ENCODE data around the gene JUNB.
A peak's percentile ranks its signal among the peaks of the same experiment; 100 is the strongest.
"Not testable (repeated sequence)": the region's sequence is repeated elsewhere in the genome, so short reads cannot be mapped to it uniquely, and the experiment has no call there.

Gene JUNB

GRCh38 chr19:12797141-12797587 is 5.9 kb downstream of the JUNB start:
- no peak for DNase-seq (ENCODE audit: extremely low read depth, insufficient read length)
- Histone ChIP-seq H3K27me3 (replicated peaks; ENCODE audit: control insufficient read depth, insufficient read depth, low read length) (no peaks in the 10 kb centered on the region), H3K36me3 (ENCODE audit: control insufficient read depth, insufficient read depth, low read length) (no peaks in the 10 kb centered on the region; the same call in 1 of the 2 replicates), H3K4me3 (replicated peaks; ENCODE audit: low read depth, low read length) (no peak overlapping the region)
- no peak for TF ChIP-seq CTCF (IDR thresholded peaks at IDR 0.05; ENCODE audit: insufficient read depth, low read length, poor library complexity, severe bottlenecking)

- DNase-seq (ENCODE audit: extremely low read depth, insufficient read length): not testable (repeated sequence)
Observed at GRCh38 chr19:12797607-12798006, 6.3 kb downstream of the JUNB start.

DNA sequence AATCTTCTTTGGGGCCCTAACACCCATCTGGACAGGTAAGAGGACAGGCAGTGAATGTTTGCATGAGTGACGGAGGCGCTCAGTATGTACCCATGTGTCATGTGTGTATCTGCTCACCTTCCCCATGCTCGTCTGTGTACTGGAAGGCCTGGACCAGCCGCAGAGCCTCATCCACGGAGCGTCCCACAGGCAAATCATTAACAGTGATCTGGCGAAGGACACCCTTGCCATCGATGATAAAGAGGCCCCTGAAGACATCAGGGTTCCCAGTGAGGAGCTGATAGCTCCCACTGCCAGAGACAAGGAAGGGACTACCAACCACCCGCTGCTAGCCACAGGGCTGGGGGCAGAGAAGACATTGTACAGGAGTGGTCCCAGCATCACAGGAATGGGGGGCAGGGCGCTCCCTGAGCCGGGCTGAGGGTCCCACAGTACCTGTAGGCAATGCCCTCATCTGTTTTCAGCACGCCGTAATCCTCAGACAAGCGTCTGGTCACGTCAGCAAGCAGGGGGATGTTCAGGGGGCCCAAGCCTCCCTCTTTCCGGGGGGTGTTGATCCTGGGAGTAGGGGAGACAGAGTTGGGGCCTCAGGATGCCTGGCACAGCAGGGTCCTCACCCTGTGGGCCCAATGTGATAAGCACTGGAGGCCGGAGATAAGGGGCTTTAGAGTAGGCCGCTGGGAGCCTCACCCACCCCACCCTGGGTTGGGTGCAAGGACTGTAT is 8.6 kb downstream of the JUNB start:
- no peak for DNase-seq (ENCODE audit: extremely low read depth, insufficient read length)
- H3K4me3 ChIP-seq (replicated peaks; ENCODE audit: low read depth, low read length): no peak overlapping the region
- no peak for TF ChIP-seq CTCF (IDR thresholded peaks at IDR 0.05; ENCODE audit: insufficient read depth, low read length, poor library complexity, severe bottlenecking)
- no peaks in the 10 kb centered on the region; the same call in 1 of the 2 replicates for H3K36me3 ChIP-seq (ENCODE audit: control insufficient read depth, insufficient read depth, low read length)
- no peaks in the 10 kb centered on the region for H3K27me3 ChIP-seq (replicated peaks; ENCODE audit: control insufficient read depth, insufficient read depth, low read length)

More at GRCh38 chr19:12797607-12798006, 6.3 kb downstream of the JUNB start:
- H3K4me3 ChIP-seq (replicated peaks; ENCODE audit: low read depth, low read length); H3K27me3 ChIP-seq (replicated peaks; ENCODE audit: control insufficient read depth, insufficient read depth, low read length); H3K36me3 ChIP-seq (ENCODE audit: control insufficient read depth, insufficient read depth, low read length): not testable (repeated sequence)

- Histone ChIP-seq H3K27me3 (replicated peaks; ENCODE audit: control insufficient read depth, insufficient read depth, low read length) (no peaks in the 10 kb centered on the region), H3K4me3 (replicated peaks; ENCODE audit: low read depth, low read length) (no peak overlapping the region), H3K36me3 (ENCODE audit: control insufficient read depth, insufficient read depth, low read length) (no peaks in the 10 kb centered on the region; the same call in 1 of the 2 replicates)
- TF ChIP-seq CTCF (IDR thresholded peaks at IDR 0.05; ENCODE audit: insufficient read depth, low read length, poor library complexity, severe bottlenecking): no peak
- DNase-seq (ENCODE audit: extremely low read depth, insufficient read length): no peak
Observed at GRCh38 chr19:12800466-12800770, 9.1 kb downstream of the JUNB start.

- Histone ChIP-seq H3K27me3 (replicated peaks; ENCODE audit: control insufficient read depth, insufficient read depth, low read length) (no peaks in the 10 kb centered on the region), H3K36me3 (ENCODE audit: control insufficient read depth, insufficient read depth, low read length) (no peaks in the 10 kb centered on the region; the same call in 1 of the 2 replicates), H3K4me3 (replicated peaks; ENCODE audit: low read depth, low read length) (peak overlapping the region; percentile 66)
- DNase-seq (ENCODE audit: extremely low read depth, insufficient read length): no peak
- no peak for TF ChIP-seq CTCF (IDR thresholded peaks at IDR 0.05; ENCODE audit: insufficient read depth, low read length, poor library complexity, severe bottlenecking)
Observed at GRCh38 chr19:12800923-12801465, 9.7 kb downstream of the JUNB start.

DNA sequence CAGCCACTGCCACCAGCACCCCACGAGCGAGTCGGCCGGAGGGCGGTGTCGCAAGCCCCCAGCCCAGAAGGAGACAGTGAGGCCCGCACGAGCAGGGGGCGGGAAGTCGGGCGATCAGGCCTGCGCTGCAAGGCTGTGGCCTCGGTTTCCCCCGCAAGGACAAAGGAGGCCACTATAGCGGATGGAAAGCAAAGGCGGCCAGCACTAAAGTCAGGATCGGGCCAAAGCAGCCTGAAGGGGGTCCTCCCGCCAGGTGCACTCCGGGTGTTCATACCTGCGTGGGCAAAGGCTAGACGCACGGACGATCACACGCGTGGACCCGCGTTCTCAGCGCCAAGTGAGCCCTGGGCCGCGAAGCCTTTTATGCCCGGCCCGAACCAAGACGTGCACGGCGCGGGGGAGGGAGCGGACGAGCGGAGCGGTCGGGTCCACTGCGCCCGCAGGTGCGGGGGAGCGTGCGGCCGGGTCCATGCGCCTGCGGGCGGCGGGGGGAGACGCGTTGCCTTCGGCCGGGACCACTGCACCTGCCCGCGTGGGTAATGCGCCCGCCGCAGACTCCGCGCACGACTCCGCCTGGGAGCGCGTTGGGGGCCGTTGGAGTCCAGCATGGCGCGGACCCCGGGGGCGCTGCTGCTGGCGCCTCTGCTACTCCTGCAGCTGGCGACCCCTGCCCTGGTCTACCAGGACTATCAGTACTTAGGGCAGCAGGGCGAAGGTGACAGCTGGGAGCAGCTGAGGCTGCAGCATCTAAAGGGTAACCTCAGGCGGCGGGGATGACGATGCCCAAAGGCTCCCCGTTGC is 10.4 kb downstream of the JUNB start, which contains the start of the genes PRDX2 and THSD8:
Gene PRDX2 (minus strand): TSS at position 335 of the 801 bp plus-strand sequence. CDS start 539 bp downstream, outside the sequence.
Gene THSD8 (plus strand): TSS at position 604 of the 801 bp plus-strand sequence. CDS start 3 bp downstream, at position 607.
- no peak for TF ChIP-seq CTCF (IDR thresholded peaks at IDR 0.05; ENCODE audit: insufficient read depth, low read length, poor library complexity, severe bottlenecking)

More for the DNA sequence above, 10.4 kb downstream of the JUNB start, which contains the start of the genes PRDX2 and THSD8:
- Histone ChIP-seq H3K36me3 (ENCODE audit: control insufficient read depth, insufficient read depth, low read length) (no peaks in the 10 kb centered on the region; the same call in 1 of the 2 replicates), H3K4me3 (replicated peaks; ENCODE audit: low read depth, low read length) (peak within 1 kb of the TSS; percentile 66), H3K27me3 (replicated peaks; ENCODE audit: control insufficient read depth, insufficient read depth, low read length) (no peaks in the 10 kb centered on the region)
- peak; percentile 92 for DNase-seq (ENCODE audit: extremely low read depth, insufficient read length)

Measured in GM06990 (cell line).